ENCODE measurements around the gene OBP2B.
"Not testable (repeated sequence)": the region's sequence is repeated elsewhere in the genome, so short reads cannot be mapped to it uniquely, and the experiment has no call there.

Gene OBP2B

GRCh38 chr9:133208880-133209300 lies at the start of gene OBP2B:
TSS of gene OBP2B (minus strand) at chr9:133209250. CDS start at chr9:133209199, 51 bp downstream.
- H3K4me1 ChIP-seq (ENCODE audit: control insufficient read depth, insufficient read depth, low read length); H3K36me3 ChIP-seq (ENCODE audit: control insufficient read depth, insufficient read depth, low read length); H3K4me3 ChIP-seq (ENCODE audit: low read depth, low read length); H3K9ac ChIP-seq (ENCODE audit: low read length); H3K27ac ChIP-seq (ENCODE audit: low read depth, low read length); H3K9me3 ChIP-seq (ENCODE audit: control insufficient read depth, insufficient read depth, low read depth, low read length): not testable (repeated sequence)
- peaks cover 41% of the 10 kb centered on the region for H3K27me3 ChIP-seq (ENCODE audit: control insufficient read depth, insufficient read depth, low read length)

GRCh38 chr9:133258061-133259015 lies 49.3 kb upstream of the OBP2B start:
- no peak overlapping the region for H3K27ac ChIP-seq (ENCODE audit: low read depth, low read length)
- peaks cover 6% of the 10 kb centered on the region for H3K4me1 ChIP-seq (ENCODE audit: control insufficient read depth, insufficient read depth, low read length)
- H3K9me3 ChIP-seq (ENCODE audit: control insufficient read depth, insufficient read depth, low read depth, low read length): no peaks in the 10 kb centered on the region
- no peak overlapping the region for H3K9ac ChIP-seq (ENCODE audit: low read length)
- H3K36me3 ChIP-seq (ENCODE audit: control insufficient read depth, insufficient read depth, low read length): no peaks in the 10 kb centered on the region
- no peaks in the 10 kb centered on the region for H3K27me3 ChIP-seq (ENCODE audit: control insufficient read depth, insufficient read depth, low read length)
- H3K4me3 ChIP-seq (ENCODE audit: low read depth, low read length): no peak overlapping the region

- Histone ChIP-seq H3K4me3 (ENCODE audit: low read depth, low read length) (no peak overlapping the region), H3K36me3 (ENCODE audit: control insufficient read depth, insufficient read depth, low read length) (no peaks in the 10 kb centered on the region), H3K4me1 (ENCODE audit: control insufficient read depth, insufficient read depth, low read length) (peaks cover 6% of the 10 kb centered on the region), H3K27ac (ENCODE audit: low read depth, low read length) (no peak overlapping the region), H3K9ac (ENCODE audit: low read length) (no peak overlapping the region), H3K9me3 (ENCODE audit: control insufficient read depth, insufficient read depth, low read depth, low read length) (no peaks in the 10 kb centered on the region), H3K27me3 (ENCODE audit: control insufficient read depth, insufficient read depth, low read length) (no peaks in the 10 kb centered on the region)
Measured at GRCh38 chr9:133257465-133257956, 48.5 kb upstream of the OBP2B start.

- no peaks in the 10 kb centered on the region for H3K27me3 ChIP-seq (ENCODE audit: control insufficient read depth, insufficient read depth, low read length)
- H3K27ac ChIP-seq (ENCODE audit: low read depth, low read length): no peak overlapping the region
- H3K4me3 ChIP-seq (ENCODE audit: low read depth, low read length): no peak overlapping the region
- no peaks in the 10 kb centered on the region for H3K9me3 ChIP-seq (ENCODE audit: control insufficient read depth, insufficient read depth, low read depth, low read length)
- no peaks in the 10 kb centered on the region for H3K36me3 ChIP-seq (ENCODE audit: control insufficient read depth, insufficient read depth, low read length)
- H3K4me1 ChIP-seq (ENCODE audit: control insufficient read depth, insufficient read depth, low read length): peaks cover 6% of the 10 kb centered on the region
- H3K9ac ChIP-seq (ENCODE audit: low read length): no peak overlapping the region
Measured at GRCh38 chr9:133256686-133257091, 47.6 kb upstream of the OBP2B start.

- no peaks in the 10 kb centered on the region for H3K9me3 ChIP-seq (ENCODE audit: control insufficient read depth, insufficient read depth, low read depth, low read length)
- H3K9ac ChIP-seq (ENCODE audit: low read length): no peak overlapping the region
- no peak overlapping the region for H3K27ac ChIP-seq (ENCODE audit: low read depth, low read length)
- peaks cover 6% of the 10 kb centered on the region for H3K4me1 ChIP-seq (ENCODE audit: control insufficient read depth, insufficient read depth, low read length)
- no peaks in the 10 kb centered on the region for H3K36me3 ChIP-seq (ENCODE audit: control insufficient read depth, insufficient read depth, low read length)
- H3K27me3 ChIP-seq (ENCODE audit: control insufficient read depth, insufficient read depth, low read length): no peaks in the 10 kb centered on the region
- H3K4me3 ChIP-seq (ENCODE audit: low read depth, low read length): no peak overlapping the region
Measured at GRCh38 chr9:133256136-133256461, 47.0 kb upstream of the OBP2B start.

- H3K36me3 ChIP-seq (ENCODE audit: control insufficient read depth, insufficient read depth, low read length): no peaks in the 10 kb centered on the region
- no peaks in the 10 kb centered on the region for H3K9me3 ChIP-seq (ENCODE audit: control insufficient read depth, insufficient read depth, low read depth, low read length)
- H3K4me3 ChIP-seq (ENCODE audit: low read depth, low read length): no peak overlapping the region
- no peak overlapping the region for H3K27ac ChIP-seq (ENCODE audit: low read depth, low read length)
- peaks cover 6% of the 10 kb centered on the region for H3K4me1 ChIP-seq (ENCODE audit: control insufficient read depth, insufficient read depth, low read length)
- H3K27me3 ChIP-seq (ENCODE audit: control insufficient read depth, insufficient read depth, low read length): no peaks in the 10 kb centered on the region
- no peak overlapping the region for H3K9ac ChIP-seq (ENCODE audit: low read length)
Measured at GRCh38 chr9:133255371-133256135, 46.5 kb upstream of the OBP2B start.

GRCh38 chr9:133254471-133254870 lies 45.4 kb upstream of the OBP2B start:
- no peaks in the 10 kb centered on the region for H3K36me3 ChIP-seq (ENCODE audit: control insufficient read depth, insufficient read depth, low read length)
- no peak overlapping the region for H3K4me3 ChIP-seq (ENCODE audit: low read depth, low read length)
- H3K27ac ChIP-seq (ENCODE audit: low read depth, low read length): no peak overlapping the region
- no peak overlapping the region for H3K9ac ChIP-seq (ENCODE audit: low read length)
- H3K9me3 ChIP-seq (ENCODE audit: control insufficient read depth, insufficient read depth, low read depth, low read length): no peaks in the 10 kb centered on the region
- peaks cover 6% of the 10 kb centered on the region for H3K4me1 ChIP-seq (ENCODE audit: control insufficient read depth, insufficient read depth, low read length)
- no peaks in the 10 kb centered on the region for H3K27me3 ChIP-seq (ENCODE audit: control insufficient read depth, insufficient read depth, low read length)

- Histone ChIP-seq H3K4me3 (ENCODE audit: low read depth, low read length) (no peak overlapping the region), H3K27me3 (ENCODE audit: control insufficient read depth, insufficient read depth, low read length) (no peaks in the 10 kb centered on the region), H3K9ac (ENCODE audit: low read length) (no peak overlapping the region), H3K36me3 (ENCODE audit: control insufficient read depth, insufficient read depth, low read length) (no peaks in the 10 kb centered on the region), H3K4me1 (ENCODE audit: control insufficient read depth, insufficient read depth, low read length) (peaks cover 6% of the 10 kb centered on the region), H3K27ac (ENCODE audit: low read depth, low read length) (no peak overlapping the region), H3K9me3 (ENCODE audit: control insufficient read depth, insufficient read depth, low read depth, low read length) (no peaks in the 10 kb centered on the region)
Measured at GRCh38 chr9:133253268-133253667, 44.2 kb upstream of the OBP2B start.

- H3K9me3 ChIP-seq (ENCODE audit: control insufficient read depth, insufficient read depth, low read depth, low read length): no peaks in the 10 kb centered on the region
- H3K27ac ChIP-seq (ENCODE audit: low read depth, low read length): no peak overlapping the region
- no peaks in the 10 kb centered on the region for H3K4me1 ChIP-seq (ENCODE audit: control insufficient read depth, insufficient read depth, low read length)
- H3K27me3 ChIP-seq (ENCODE audit: control insufficient read depth, insufficient read depth, low read length): no peaks in the 10 kb centered on the region
- H3K9ac ChIP-seq (ENCODE audit: low read length): no peak overlapping the region
- no peak overlapping the region for H3K4me3 ChIP-seq (ENCODE audit: low read depth, low read length)
- no peaks in the 10 kb centered on the region for H3K36me3 ChIP-seq (ENCODE audit: control insufficient read depth, insufficient read depth, low read length)
Measured at GRCh38 chr9:133252301-133253020, 43.4 kb upstream of the OBP2B start.

- no peaks in the 10 kb centered on the region for H3K9me3 ChIP-seq (ENCODE audit: control insufficient read depth, insufficient read depth, low read depth, low read length)
- H3K4me3 ChIP-seq (ENCODE audit: low read depth, low read length): no peak overlapping the region
- no peaks in the 10 kb centered on the region for H3K36me3 ChIP-seq (ENCODE audit: control insufficient read depth, insufficient read depth, low read length)
- H3K9ac ChIP-seq (ENCODE audit: low read length): no peak overlapping the region
- H3K27me3 ChIP-seq (ENCODE audit: control insufficient read depth, insufficient read depth, low read length): no peaks in the 10 kb centered on the region
- H3K27ac ChIP-seq (ENCODE audit: low read depth, low read length): no peak overlapping the region
- H3K4me1 ChIP-seq (ENCODE audit: control insufficient read depth, insufficient read depth, low read length): no peaks in the 10 kb centered on the region
Measured at GRCh38 chr9:133251773-133252172, 42.7 kb upstream of the OBP2B start.
